HG03280 (cell line): ENCODE results near the gene NCF1.
"Not testable (repeated sequence)": the region's sequence is repeated elsewhere in the genome, so short reads cannot be mapped to it uniquely, and the experiment has no call there.

Experiments used
- ATAC-seq: cut with Tn5 transposase; IDR thresholded peaks from one replicate; pipeline ENCODE4 v1.9.1; 2021; ENCODE audit warnings: mild to moderate bottlenecking, moderate library complexity; ENCODE audit not compliant: unreplicated experiment

NCF1 gene

DNA sequence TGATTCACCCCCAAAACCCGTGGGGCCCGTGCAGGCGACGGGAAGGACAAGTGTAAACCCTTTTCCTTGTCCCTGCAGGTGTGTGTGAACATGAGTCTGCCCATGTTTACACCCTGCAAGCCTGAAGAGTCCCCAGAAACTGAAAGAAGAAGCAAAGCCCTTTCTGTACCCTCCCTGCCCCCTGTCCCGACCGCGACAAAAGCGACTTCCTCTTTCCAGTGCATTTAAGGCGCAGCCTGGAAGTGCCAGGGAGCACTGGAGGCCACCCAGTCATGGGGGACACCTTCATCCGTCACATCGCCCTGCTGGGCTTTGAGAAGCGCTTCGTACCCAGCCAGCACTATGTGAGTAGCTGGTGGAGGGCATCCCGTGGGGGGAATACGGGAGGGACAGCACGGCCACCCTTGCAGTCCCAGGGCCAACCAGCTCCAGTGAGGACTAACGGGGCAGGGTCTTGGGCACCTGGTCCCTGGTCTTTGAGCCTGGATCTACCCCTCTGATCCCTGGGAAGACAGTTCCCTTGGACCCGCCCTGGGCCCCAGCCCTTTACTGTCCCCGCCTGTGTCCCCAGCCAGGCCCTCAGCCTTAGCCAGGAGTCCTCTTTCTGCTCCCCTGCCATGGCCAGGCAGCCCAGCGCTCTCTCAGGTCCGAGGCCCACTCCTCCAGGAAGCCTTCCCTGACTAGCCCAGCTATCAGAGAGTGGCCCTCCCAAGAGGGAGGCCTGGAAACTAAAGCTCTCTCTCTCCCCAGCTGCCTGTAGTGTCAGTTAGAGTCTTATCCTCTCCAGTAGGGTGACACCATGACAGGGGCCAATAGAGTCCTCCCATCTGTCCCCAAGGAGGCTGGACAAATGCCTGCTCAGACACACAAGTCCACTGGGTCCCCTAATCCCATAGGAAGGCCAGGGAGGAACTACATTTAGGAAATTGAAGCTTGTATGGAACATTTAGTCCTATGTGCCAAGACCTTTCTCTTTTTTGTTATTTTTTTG, at the start of gene NCF1:
TSS of gene NCF1 (plus strand) at position 252 of the 991 bp plus-strand sequence. CDS start at position 273, 21 bp downstream.
- ATAC-seq: peak; percentile 82

DNA sequence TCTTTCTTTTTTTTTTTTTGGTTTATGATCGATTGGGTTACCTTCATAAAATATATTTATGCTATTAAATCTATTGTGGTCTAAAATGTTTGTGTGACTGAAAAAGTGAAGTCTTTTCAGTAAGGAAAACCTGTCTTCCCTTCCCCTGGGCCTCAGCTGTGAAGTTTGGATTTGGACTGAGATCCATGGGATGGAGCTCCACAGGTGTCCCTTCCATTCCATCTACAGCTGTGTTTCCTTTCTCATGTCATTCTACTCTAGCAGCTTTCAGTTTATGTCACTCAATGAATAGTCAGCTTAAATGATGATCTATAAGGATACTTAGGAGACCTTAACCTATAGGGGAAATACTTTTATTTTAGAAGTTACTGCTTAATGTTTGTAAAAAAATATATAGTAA, 48.0 kb upstream of the NCF1 start:
- no peak for ATAC-seq

DNA sequence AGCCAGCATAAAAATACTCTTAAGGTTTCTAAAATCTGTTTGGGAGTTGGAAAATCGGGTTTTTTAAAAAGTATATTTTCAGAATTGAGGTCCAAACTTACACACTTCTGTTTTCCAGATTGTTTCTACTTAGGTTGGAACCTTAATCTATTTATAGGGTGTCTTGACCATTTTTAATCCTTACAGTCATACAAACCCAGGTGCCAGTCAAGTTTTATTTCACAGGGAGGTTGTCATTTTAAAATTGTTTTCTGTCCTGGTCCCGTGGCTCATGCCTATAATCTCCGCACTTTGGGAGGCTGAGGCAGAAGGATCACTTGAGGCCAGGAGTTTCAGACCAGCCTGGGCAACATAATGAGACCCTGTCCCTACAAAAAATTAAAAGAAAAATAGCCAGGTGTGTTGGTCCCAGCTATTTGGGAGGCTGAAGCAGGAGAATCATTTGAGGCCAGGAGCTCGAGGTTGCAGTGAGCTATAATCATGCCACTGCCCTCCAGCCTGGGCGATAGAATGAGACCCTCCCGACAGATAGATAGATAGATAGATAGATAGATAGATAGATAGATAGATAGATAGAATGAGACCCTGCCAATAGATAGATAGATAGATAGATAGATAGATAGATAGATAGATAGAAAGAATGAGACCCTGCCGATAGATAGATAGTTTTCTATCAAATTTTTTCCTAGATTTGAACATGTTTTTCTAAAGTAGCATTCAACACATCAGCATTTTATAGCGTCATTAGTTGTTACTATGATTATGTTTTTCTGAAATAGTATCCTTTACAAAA, 47.3 kb upstream of the NCF1 start:
- ATAC-seq: no peak

DNA sequence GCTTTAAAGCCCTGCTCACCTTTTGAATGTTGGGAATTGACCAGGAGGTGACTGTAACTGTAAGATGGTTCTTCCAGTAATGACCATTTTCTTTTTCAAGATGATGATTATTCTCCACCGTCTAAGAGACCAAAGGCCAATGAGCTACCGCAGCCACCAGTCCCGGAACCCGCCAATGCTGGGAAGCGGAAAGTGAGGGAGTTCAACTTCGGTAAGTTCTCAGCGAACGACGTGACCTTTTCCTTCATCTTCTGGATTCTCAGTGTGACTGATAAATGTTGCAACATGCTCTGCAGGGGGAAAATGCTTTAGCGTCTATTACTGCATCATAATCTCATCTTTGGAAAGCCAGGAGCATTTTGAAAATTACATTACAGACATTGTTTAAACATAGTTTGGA, 45.1 kb upstream of the NCF1 start:
- not testable (repeated sequence) for ATAC-seq

DNA sequence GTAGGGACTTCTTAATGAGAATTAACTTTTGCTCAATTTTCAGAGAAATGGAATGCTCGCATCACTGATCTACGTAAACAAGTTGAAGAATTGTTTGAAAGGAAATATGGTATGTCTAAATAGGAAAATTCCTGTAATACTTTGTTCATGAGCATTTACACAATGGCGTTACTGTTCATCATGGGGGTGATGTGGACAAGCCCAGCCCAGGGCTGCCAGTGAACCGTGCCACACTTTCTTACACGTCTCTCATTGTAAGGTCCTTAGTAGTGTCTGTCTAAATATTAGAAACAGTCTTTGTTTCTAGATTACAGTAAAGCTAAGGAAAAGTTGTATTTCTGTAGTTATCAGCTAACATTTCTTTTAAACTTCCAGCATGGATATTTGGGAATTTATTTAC, 43.6 kb upstream of the NCF1 start:
- not testable (repeated sequence) for ATAC-seq

- ATAC-seq: not testable (repeated sequence)
Measured at GRCh38 chr7:74739974-74740703, 33.7 kb upstream of the NCF1 start.

DNA sequence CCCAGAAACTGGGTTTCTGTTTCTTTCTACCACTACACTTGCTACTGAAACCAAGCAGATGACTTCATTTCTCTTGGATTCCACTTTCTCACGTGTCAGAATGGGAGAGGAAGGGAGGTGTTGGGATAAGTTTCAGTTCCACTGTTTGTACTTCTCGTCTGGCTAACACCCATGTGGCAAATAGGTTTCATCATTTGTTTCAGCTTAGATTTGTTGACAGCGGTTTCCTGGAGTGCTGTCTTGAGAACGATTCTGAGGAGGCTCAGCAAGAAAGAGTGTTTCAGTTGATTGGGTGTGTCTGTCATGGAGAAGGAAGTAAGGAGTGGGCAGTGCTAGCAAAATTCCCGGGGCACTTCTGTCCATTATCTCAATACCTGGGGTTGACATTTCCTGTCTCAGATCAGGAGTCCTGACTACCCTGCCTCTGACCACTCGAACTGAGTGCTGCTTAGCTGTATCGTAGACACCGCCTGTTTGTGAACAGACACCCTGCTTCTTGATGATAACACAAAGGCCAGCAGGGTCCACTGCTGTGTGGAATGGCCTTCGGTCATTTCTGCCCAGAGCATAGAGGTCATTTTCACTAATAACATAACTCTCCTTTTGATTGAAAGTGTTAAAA, 29.8 kb upstream of the NCF1 start:
- not testable (repeated sequence) for ATAC-seq

- not testable (repeated sequence) for ATAC-seq
Measured at GRCh38 chr7:74753921-74754482, 19.8 kb upstream of the NCF1 start.

GRCh38 chr7:74756673-74757072, 17.1 kb upstream of the NCF1 start:
- not testable (repeated sequence) for ATAC-seq

- ATAC-seq: not testable (repeated sequence)
Measured at GRCh38 chr7:74758268-74758667, 15.5 kb upstream of the NCF1 start.

DNA sequence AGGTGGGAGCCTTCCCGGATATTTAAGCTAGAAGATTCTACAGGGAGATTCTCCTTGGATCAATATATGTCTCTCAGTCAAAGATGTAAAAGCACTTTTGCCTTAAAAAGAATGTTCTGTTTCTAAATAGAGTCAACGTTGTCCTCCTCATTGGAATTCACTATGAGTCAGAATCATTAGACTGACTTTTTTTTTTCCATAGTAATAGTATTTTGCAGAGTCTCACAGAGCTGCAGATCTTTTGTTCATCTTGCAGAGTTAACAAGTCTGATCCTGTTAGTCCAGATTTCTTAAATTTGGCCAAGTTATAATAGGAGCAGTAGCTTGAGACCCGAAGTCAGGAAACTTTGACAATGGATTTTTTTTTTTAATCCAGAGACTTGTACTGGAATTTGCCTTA, 14.8 kb upstream of the NCF1 start:
- ATAC-seq: not testable (repeated sequence)

DNA sequence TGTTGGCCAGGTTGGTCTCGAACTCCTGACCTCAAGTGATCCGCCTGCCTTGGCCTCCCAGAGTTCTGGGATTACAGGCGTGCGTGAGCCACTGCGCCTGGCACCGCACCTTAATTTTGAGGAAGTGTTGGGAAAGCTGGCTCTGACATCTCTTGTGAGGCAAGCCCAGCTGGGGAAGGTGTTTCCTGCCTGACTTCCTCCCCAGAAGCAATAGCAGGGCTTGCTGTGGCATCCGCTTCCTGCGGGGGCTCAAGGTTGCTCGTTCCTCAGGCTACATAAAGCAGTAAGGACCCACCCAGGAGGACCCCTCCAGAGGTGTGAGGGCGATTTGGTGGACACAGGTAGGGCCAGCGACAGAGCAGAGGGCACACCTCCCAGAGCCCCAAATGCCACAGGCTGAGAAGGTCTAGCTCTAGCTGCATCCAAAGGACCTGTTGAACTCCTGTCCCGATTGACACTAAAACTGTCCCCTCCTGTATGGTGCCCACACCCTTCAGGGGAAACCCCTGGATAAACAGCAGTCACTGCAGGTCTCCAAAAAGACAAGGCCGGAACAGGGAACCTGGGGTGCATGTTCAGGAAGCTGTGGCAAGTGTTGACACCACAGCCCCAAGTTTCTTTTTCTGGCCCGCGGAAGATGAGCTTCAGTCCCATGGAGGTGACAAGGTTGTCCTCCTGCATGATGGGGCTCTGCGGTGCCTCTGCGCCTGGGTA, 8.4 kb upstream of the NCF1 start:
- ATAC-seq: not testable (repeated sequence)

DNA sequence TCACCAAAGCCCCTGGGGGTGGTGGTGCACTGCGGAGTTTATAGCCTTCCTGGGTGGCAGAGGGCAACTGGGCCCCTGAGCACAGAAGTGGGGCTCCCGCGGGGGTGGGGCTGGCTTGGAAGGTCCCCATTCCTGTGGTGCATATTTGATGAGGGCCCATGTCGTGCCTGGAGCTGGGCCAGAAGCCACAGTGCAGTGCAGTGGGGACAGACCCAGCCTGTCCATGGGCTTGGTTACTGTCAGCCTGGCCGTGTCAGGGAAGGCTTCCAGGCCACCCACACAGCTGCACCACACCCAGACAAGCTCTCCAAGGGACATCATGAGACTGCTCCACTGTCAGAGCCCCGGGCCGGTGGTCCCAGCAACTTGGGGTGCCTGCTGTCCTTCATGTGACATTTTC, 7.3 kb upstream of the NCF1 start:
- not testable (repeated sequence) for ATAC-seq

DNA sequence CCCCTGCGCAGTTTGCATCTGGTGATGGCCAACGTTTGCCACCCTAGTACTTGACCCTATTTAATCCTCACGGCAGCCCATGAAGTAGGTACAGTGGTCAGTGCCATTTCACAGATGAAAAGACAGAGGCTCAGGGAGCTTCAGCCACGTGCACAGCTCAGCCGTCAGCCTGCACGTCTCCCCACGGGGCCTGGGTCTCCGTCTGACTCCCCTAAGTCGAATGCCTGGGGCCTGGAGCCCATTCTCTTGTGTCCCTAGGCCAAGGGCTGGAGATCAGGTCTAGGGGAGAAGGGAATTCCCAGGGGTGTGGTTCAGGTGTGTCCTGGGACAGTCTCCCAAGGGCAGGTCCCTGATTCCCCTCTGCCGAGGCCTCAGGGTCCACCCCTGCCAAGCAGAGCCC, 6.8 kb upstream of the NCF1 start:
- ATAC-seq: not testable (repeated sequence)

DNA sequence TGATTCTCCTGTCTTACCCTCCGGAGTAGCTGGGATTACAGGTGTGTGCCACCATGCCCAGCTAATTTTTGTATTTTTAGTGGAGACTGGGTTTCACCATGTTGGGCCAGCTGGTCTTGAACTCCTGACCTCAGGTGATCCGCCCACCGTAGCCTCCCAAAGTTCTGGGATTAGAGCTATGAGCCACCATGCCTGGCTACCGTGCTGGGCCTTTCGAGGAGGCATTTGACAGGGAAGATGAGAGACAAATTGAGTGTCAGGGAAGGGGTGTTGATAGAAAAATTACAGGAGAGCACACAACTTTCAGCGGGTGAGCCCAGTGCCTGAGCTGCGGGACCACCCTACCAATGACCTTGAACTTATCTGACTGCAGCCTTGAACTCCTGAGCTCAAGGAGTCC, 3.7 kb upstream of the NCF1 start:
- not testable (repeated sequence) for ATAC-seq

GRCh38 chr7:74772093-74772492, 1.7 kb upstream of the NCF1 start:
- not testable (repeated sequence) for ATAC-seq

DNA sequence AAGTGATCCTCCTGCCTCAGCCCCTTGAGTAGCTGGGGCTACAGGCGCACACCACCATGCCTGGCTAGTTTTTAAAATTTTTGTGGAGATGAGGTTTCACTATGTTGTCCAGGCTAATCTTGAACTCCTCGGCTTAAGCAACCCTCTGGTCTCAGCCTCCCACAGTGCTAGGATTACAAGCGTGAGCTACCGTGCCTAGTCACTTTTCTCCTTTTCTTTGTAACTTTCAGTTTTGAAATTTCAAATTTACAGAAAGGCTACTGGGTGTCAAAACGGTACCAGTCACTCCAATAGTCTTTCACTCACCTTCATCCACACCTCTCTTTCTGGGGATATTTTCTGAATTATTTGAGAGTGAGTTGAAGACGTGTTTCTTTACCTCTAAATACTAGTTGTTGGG, 1.3 kb downstream of the NCF1 start:
- ATAC-seq: not testable (repeated sequence)

- not testable (repeated sequence) for ATAC-seq
Measured at GRCh38 chr7:74779053-74779452, 5.2 kb downstream of the NCF1 start.

DNA sequence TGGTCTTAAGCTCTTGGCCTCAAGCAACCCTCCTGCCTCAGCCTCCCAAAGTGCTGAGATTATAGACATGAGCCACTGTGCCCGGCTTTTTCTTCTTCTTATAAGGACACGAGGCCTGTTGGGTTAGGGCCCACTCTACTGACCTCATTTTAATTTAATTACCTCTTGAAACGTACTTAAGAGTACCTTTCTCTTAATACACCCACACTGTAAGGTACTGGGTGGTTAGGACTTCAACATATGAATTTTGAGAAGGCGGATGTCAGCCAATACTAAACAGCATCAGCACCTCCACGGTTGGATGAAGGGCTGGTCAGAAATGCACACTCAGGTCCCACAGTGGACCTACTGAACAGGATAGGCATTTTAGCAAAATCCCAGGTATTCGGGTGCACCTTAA, 7.9 kb downstream of the NCF1 start:
- not testable (repeated sequence) for ATAC-seq
